HG03108 (cell line): Measurements from ENCODE around the gene PEAK1.

Experiments
- ATAC-seq: cut with Tn5 transposase; IDR thresholded peaks from one replicate; pipeline ENCODE4 v1.9.1; 2021; ENCODE audit warnings: moderate library complexity; ENCODE audit not compliant: unreplicated experiment

PEAK1 gene

DNA sequence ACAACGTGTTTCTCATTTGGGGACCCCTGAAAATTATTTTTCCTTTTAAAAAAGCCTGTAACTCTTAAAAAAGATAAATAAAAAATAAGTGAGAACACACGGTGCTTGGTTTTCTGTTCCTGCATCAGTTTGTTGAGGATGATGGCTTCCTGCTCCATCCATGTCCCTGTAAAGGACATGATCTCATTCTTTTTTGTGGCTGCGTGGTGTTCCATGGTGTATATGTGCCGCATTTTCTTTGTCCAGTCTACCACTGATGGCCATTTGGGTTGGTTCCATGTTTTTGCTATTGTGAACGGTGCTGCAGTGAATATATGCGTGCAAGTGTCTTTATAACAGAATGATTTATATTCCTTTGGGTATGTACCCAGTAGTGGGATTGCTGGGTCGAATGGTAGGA lies 351.3 kb downstream of the PEAK1 start:
- ATAC-seq = no peak

- no peak for ATAC-seq
Observed at GRCh38 chr15:77067691-77068367, 352.1 kb downstream of the PEAK1 start.

- ATAC-seq = no peak
Observed at GRCh38 chr15:77066971-77067690, 352.8 kb downstream of the PEAK1 start.

DNA sequence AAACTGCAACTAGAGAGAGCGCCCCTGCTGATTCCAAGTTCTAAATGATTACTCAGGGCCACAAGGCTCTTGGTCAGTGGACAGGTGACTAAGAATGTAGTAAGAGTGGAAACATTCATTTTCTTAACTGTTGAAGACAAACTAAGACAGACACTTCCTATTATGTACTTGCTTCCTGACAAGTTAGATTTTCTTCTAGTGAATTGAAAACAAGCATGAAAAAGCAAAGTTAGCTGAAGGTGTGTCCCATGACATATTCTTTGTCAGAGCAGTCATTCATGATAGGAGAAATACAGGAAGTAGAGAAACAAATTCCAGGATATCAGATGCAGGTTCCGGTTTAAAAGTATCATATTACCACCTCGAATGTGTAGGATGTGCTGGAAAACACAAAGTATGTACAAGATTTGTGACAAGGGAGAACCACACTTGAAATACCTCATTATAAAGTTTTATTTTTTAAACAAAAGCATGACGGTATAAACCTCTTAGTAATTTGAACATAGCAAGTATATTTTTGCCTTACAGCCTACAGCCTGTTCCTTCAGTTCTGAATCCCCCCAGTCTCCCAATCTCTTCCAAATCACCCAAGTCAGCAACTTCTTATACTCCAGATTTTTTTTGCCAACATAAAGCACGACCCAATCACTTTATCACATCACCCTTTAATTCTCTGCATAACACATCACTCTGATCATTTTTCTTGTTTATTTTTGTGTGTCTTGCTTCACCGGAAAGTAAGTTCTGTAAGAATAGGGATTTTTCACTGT lies 355.2 kb downstream of the PEAK1 start:
- no peak for ATAC-seq

DNA sequence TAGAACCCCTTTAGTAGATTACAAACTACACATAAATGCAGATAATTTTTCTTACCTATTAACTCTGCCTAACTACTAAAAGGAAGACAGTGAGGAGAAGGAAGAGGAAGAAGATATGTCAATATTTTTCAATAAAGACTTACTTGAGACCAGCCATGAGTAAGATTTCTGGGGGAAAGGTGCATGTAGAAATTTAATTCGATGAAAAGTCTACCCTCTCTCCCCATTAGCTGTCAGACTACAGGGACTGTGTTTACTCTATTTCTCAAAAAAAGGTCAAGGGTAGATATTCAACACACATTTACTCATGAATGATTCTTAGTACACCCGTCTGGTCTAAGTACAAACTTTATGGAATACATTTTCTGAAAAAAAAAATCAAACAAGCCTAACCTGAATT lies 355.8 kb downstream of the PEAK1 start:
- ATAC-seq = no peak

DNA sequence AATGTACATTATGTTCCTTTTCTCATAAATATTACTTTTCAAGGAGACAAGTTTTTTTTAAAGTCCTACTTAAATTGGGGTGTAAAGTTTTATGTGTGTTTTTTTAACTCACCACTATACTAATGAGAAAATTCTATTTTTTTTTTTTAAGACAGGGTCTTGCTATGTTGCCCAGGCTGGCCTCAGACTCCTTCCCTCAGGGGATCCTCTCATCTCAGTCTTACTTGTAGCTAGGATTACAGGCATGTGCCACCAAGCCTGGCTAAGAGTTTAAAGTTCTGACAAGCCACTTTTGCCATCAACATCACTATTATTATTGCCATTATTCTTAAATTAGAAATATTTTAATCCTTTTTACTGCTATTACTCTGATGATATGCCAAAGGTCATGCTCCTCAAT lies 356.7 kb downstream of the PEAK1 start:
- no peak for ATAC-seq

- no peak for ATAC-seq
Observed at GRCh38 chr15:77060546-77060945, 359.4 kb downstream of the PEAK1 start.

DNA sequence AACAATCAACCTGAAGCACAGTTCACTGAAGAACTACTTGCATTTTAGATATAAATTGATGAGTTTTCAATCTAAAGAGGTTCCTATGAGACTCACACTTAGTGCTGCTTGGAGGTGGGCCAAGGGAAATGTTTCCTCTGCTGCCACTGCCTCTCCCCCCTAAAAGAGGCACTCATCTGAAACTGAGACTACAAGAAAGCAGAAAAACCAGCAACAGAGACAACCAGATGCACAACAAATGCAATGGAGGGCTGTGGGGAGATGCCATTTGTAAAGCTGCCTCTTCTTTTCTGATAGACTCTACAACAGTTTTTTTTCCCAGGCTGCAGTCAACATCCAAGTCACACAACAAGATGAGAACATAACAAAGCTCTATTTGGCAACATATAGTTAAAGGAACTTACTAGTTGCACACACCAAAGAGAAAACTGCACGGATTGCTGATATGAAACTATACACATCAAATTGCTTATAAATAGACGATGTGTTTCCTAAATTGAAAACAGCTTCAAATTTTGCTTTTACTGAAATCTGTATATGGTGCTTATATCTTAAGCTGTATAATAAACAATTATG lies 360.0 kb downstream of the PEAK1 start:
- ATAC-seq = peak; percentile 63

DNA sequence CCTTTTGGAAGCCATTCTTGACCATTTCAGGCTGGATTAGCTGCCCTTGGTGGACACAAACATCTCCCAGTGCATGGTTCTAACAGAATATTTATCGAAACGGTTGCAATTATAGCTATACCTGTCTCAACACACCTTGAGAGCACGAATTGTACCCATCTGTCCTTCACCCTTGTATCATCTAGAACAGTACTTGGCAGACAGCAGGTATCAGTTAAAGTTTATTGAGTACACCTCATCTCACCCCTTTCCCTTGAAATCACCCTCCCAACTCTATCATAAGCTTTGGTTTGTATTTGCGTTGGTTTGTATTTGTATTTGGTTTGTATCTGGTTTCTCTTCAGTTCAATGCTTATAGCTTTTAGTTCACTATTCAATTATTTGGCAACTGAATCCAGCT lies 361.4 kb downstream of the PEAK1 start:
- no peak for ATAC-seq

DNA sequence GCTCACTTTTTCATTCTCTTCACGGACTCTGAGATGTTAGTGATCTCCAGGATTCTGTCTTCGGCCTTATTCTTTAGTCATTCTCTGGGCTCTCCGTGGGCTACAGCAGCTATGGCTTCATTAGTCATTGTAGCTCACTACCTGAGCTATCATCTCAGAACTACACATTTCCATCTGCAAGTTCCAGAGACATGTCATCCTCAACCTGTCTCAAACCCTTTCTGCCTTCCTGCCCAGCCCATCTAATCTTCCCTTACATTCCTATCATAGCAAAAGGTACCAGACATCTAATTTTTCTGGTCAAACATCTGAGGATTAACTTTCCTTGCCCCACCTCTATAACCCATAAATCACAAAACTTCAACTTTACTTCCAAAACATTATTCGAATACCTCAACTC lies 362.2 kb downstream of the PEAK1 start:
- no peak for ATAC-seq

DNA sequence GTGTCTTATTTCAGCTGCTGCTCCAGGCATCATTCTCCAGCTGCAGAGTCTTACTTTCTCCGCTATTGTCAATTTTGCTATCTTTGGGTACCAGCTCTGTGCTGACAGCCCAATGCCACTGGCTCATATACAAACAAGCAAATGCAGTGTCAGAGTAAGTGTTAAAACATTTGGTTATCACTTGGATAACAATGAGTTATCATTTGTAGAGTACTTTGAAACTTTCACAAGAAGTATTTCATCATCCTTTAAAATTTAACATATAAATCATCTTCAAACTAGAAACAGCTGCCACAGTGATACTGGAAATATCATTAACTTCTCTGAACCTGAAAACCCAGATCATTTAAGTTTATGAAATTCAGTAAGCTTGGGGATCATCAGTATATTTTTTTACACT lies 362.8 kb downstream of the PEAK1 start:
- no peak for ATAC-seq

DNA sequence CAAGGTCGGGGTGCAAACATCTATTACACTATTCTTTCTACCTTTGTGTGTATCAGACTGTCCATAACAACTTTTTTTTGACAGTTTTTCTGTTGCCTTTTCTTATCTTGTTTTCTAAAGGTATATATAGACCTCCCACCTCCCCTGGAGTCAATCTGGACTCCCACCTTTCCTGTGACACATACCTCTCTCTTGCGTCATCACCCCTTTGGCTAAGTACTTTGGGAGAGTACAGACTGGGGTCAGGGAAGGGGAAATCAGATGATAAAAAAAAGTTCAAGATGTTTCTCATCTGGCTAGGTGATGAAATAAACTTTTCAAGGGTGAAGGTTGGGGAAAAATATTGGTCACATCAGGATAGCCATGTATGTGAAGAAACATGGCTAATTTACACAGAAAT lies 366.2 kb downstream of the PEAK1 start:
- no peak for ATAC-seq

DNA sequence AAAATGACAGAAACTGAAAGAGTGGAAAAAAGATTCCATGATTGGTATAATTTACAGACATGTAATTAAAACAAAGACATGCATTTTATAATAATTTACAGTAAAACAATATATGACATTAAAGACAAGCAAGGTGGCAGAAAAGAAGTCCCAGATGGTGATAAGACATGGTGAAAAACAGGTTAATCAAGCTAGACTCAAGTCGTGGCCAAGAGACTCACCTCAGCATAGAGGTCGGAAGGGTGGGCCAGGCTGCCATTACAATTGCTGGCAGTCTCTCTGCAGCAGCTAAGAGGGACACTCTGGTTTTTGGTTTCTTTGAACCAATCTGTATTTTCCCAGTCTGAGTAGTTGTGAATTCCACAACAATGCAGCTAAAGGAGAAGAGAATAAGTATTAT lies 367.3 kb downstream of the PEAK1 start:
- ATAC-seq = no peak
